Immature natural killer cell (primary cell): Measurements from ENCODE around the gene RNF220. TPM values are rescaled to one million over a fixed set of nuclear protein-coding genes. Genes with fewer than 3 reads are reported as not detected.

Experiments used
- DNase-seq, 3 donors: peaks; one replicate each; pipeline ENCODE4 v3.0.0; 2022; ENCODE audit warnings: mixed read lengths in 1 of 3
- H3K27ac Mint-ChIP-seq, 6 donors: one replicate each; pipeline ENCODE4 v1.8.0; 2020; ENCODE audit warnings: mixed read lengths in 6 of 6, mild to moderate bottlenecking in 5 of 6, inconsistent platforms in 4 of 6, moderate library complexity in 3 of 6
- H3K27me3 Mint-ChIP-seq, 3 donors: one replicate each; pipeline ENCODE4 v1.8.0; 2020 to 2021; ENCODE audit warnings: low read depth in 3 of 3, mild to moderate bottlenecking in 3 of 3, mixed read lengths in 3 of 3, moderate library complexity in 3 of 3, inconsistent platforms in 1 of 3
- H3K36me3 Mint-ChIP-seq, 3 donors: one replicate each; pipeline ENCODE4 v1.8.0; 2020; ENCODE audit warnings: mixed read lengths in 3 of 3, inconsistent platforms in 2 of 3, mild to moderate bottlenecking in 2 of 3
- H3K4me1 Mint-ChIP-seq, 2 donors: one replicate each; pipeline ENCODE4 v1.8.0; 2020; ENCODE audit warnings: inconsistent platforms in 2 of 2, mild to moderate bottlenecking in 2 of 2, mixed read lengths in 2 of 2, moderate library complexity in 1 of 2
- H3K4me3 Mint-ChIP-seq, 5 donors: one replicate each; pipeline ENCODE4 v1.8.0; 2020; ENCODE audit warnings: mild to moderate bottlenecking in 5 of 5, mixed read lengths in 5 of 5, inconsistent platforms in 3 of 5, moderate library complexity in 3 of 5
- H3K9me3 Mint-ChIP-seq, 6 donors: one replicate each; pipeline ENCODE4 v1.8.0; 2020; ENCODE audit warnings: mild to moderate bottlenecking in 6 of 6, mixed read lengths in 6 of 6, inconsistent platforms in 4 of 6, moderate library complexity in 3 of 6
- polyA plus RNA-seq, 3 donors: library from polyadenylated mRNA; unstranded; fragments of 300-500 nt; fragmentation: Illumina TruSeq; gene quantifications; one replicate each; pipeline ENCODE4 v1.2.3, GENCODE V29; 2021

The RNF220 gene
- polyA plus RNA-seq, 3 donors from 2014 or later, result 69.4 to 107 (median 83.2) TPM

DNA sequence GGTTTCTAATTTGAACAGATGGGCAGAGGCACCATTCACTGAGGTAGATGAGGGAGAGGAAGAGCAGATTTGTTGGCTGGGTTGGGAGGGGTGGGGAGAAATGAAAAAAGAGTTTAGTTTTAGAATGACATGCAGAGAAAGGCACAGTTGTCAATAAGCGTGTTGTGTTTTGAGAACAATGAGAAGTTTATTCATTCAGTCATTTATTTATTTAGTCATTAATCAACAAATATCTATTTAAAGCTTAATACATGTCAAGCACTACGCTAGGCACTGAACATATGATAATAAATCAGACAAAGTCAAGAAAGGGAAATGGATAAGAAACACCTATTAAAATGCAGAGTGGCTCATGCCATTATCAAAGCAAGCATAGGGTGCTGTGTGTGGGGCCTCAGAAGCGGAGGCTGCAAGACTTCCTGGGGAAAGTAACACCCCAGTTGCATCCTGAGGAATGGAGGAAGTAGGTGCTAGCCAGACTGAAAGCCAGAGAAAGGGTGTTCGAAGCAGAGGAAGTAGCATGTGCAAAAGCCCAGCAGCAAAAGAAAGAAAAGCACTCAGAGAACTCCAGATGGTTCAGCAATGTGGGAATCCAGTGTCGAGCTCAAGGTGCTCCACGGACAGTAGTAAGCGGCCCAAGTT lies 114.1 kb downstream of the RNF220 start:
- Mint-ChIP-seq H3K4me3 (peak overlapping the region in 4 of 5 donors; percentile 13 to 53 (median 21)), H3K9me3 (no peaks in the 10 kb centered on the region), H3K36me3 (no peaks in the 10 kb centered on the region), H3K4me1 (peaks cover 15 to 19% of the 10 kb centered on the region in 2 donors), H3K27ac (peak overlapping the region in 3 of 6 donors; percentile 38 to 65 (median 61)), H3K27me3 (peaks cover 2 to 8% (median 6%) of the 10 kb centered on the region in 3 donors)
- peak; percentile 3 to 10 (median 5) for DNase-seq

DNA sequence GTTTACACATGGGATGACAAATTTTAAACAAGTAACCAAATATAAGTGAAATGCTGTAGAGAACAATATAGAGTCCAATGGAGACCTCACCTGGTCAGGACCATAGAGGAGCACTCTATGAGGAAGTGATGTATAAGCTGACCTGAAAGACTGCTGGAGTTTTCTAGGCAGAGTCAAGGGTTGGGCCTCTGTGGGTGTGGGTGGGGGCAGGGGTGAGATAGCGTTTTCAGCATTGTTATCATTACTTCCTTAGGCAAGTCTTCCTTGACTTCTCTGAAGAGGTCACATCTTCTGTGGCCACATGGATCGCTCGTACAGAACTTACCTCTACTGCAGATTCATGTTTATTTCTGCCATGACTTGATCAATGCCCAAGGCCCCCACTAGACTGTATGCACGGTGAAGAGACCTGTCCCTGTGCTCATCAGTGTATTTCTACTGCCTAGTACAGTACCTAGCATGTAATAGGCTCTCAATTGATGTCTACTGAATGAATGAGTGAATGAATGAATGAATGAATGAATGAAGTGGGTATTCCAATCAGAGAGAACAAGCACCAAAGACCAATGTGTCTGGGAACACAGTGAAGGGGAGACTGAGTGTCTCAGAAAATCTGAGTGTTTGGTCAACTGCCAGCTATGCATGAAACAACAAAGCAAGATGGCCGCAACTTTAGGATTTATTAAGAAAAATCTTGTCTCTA lies 116.5 kb downstream of the RNF220 start:
- no peak overlapping the region for H3K4me3 Mint-ChIP-seq
- DNase-seq, result no peak
- peaks cover 0 to 8% (median 2%) of the 10 kb centered on the region in 3 donors for H3K27me3 Mint-ChIP-seq
- no peaks in the 10 kb centered on the region for H3K36me3 Mint-ChIP-seq
- H3K9me3 Mint-ChIP-seq, result no peaks in the 10 kb centered on the region
- H3K4me1 Mint-ChIP-seq, result peaks cover 15 to 19% of the 10 kb centered on the region in 2 donors
- no peak overlapping the region for H3K27ac Mint-ChIP-seq

DNA sequence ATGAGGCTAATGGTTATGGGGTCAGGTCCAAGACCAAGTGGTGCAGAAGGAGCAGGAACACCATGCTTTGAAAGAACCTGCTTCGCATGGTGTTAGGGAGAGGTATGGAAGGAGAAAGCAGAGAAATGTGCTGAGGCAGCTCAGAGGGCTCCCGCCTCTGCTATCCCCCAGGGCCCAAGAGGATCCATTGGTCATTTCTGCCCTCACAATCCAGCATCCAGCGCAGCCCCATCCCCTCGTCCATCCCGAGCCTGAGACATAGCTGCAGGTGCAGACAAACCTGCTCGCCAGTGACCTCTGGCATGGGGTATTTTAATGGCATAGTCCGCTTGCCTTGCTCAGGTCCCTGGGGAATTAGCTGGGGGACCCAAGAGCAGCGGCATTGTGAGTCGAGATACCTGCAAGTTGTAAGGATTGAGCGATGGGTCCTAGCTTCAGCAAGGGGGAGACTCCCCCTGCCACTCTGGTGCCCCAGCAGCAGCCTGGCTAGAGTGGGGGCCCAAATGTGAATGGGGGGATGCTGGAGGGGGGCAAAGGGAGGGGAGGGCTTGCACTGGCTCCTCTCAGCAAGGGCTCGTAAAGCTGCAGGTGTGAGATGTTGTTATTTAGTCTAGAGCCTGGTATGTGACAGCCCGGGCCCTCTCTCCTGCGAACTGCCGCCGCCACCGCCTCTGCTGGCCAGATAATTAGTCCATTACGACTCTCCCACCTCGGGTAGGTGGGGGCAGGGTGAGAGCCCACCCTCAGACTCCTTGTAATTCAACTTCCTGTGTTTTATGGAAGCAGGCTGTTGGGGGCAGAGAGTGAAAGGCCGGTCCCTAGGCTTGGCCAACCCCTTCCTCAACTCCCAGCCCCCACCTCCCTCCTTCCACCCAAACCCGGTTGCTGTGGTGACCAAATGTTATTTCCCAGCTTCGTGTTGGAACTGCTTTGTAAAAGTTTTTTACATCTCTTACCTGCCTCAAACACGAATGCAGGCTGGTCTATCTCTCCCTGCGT lies 118.8 kb downstream of the RNF220 start:
- Mint-ChIP-seq H3K27ac (no peak overlapping the region), H3K36me3 (no peaks in the 10 kb centered on the region), H3K27me3 (peaks cover 0 to 4% (median 2%) of the 10 kb centered on the region in 3 donors), H3K4me3 (no peak overlapping the region), H3K4me1 (peaks cover 11 to 14% of the 10 kb centered on the region in 2 donors), H3K9me3 (no peaks in the 10 kb centered on the region)
- DNase-seq, result no peak

DNA sequence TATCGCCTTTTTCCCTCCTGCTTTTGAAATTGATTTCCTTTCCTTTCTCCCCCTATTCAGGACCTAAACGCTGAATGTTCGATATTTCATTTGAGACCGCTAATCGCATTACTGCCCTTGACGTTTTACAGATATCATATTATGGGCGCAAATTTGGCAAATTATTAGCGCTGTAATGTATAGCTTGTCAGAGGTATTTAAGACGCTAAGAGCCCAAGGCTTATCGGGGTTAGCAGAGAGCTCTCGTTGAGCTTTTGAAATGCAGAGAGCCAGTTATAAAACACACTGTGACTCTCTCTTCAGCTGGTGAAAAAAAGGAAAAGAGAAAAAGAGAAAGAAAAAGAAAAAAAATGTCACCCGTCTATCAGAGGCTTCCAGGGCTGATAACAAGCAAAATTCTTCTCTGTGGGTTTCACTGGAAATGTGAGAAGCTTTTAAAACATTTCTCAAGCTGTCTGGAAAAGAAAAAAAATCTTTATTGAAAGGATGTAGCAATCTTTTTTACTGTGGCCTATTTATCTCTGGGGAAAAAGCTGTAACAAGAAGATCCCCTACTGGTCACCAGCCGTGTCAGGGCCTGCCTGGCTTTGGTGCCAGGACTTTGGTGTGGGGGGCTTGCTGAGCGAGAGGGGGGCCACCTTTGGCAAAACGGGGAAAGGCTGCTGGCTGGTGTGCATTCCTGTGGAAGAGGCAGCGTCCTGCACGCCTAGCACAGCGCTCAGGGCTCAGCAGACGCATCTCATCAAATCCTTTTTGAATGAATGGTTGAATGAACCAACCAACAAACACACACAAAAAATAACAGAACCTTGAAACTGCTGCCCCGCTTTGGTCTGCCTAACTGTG lies 119.8 kb downstream of the RNF220 start:
- H3K27ac Mint-ChIP-seq, result no peak overlapping the region
- H3K4me1 Mint-ChIP-seq, result peaks cover 1 to 4% of the 10 kb centered on the region in 2 donors
- no peaks in the 10 kb centered on the region for H3K9me3 Mint-ChIP-seq
- no peak overlapping the region for H3K4me3 Mint-ChIP-seq
- H3K36me3 Mint-ChIP-seq, result no peaks in the 10 kb centered on the region
- H3K27me3 Mint-ChIP-seq, result peaks cover 0 to 2% (median 1%) of the 10 kb centered on the region in 3 donors
- no peak for DNase-seq

DNA sequence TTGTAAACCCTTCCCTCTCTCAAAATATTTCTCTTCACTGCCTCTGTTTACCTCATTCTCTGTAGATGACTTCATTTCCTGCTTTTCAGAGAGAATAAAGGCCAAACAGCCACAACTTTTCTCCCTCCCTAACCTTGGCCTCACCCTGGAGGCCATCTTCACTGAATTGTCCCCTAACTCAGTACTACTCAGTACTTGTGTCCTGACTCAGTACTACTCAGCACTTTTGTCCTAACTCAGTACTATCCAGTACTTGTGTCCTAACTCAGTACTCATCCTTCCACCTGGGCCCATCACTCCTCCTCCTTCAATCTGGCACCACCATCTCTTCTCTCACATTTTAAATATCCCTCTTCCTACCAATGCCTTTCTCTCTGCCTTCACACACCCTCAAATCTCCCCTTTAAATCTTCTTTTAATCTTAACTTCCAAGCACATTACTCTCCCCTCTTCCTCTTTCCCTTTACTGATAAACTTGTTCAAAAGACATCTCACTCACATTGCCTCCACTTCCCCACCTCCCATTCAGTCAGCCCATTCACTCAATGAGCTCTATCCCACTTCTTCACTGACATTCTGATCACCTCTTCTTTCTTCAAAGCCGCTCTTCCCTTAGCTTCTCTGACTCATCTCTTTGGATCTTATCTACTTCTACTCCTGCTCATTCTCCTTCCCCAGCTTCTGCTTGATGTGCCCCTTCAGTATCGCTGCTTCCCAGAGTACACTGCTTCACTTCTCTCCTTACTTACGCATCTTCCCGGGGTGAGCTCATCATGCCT lies 121.4 kb downstream of the RNF220 start:
- H3K27ac Mint-ChIP-seq, result no peak overlapping the region
- no peaks in the 10 kb centered on the region for H3K9me3 Mint-ChIP-seq
- no peaks in the 10 kb centered on the region for H3K36me3 Mint-ChIP-seq
- H3K4me3 Mint-ChIP-seq, result no peak overlapping the region
- no peaks in the 10 kb centered on the region for H3K4me1 Mint-ChIP-seq
- no peak for DNase-seq
- peaks cover 0 to 2% (median 1%) of the 10 kb centered on the region in 3 donors for H3K27me3 Mint-ChIP-seq

DNA sequence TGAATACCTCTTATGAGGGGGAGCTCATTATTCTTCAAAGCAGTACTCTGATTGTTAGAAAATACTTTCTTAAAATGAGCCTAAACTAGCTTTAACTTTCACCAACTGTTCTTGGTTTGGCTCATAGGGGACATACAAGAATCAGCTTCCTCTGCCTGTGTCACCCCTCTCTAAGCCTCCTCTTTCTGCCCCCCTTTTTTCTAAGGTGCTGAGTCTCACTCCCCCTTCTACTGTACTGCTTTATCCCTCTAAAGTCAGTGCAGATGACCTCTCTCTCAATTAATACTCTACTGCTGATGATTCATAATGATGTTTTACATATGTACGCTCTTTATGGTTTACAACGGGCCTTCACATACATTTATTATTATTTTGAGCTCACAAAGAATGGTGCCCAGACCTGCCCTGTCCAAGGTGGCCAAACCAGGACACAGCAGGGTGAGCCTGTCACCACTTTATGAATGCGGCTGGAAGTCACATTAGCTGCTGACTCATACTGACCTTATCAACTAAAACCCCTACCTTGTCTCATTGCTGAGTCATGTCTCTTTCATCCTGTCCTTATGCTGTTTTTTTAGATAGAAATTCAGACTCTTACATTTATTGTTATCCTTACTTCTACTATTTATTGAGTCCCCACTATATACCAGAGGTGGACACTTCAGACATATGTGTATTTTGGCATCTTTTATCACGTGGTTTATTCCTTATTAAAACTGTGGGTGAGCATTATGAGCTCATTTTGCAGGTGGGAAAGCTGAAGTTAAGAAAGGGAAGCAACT lies 126.9 kb downstream of the RNF220 start:
- no peaks in the 10 kb centered on the region for H3K4me1 Mint-ChIP-seq
- H3K36me3 Mint-ChIP-seq, result no peaks in the 10 kb centered on the region
- H3K9me3 Mint-ChIP-seq, result no peaks in the 10 kb centered on the region
- H3K27ac Mint-ChIP-seq, result no peak overlapping the region
- no peak overlapping the region for H3K4me3 Mint-ChIP-seq
- peaks cover 1 to 3% (median 3%) of the 10 kb centered on the region in 3 donors for H3K27me3 Mint-ChIP-seq
- no peak for DNase-seq

DNA sequence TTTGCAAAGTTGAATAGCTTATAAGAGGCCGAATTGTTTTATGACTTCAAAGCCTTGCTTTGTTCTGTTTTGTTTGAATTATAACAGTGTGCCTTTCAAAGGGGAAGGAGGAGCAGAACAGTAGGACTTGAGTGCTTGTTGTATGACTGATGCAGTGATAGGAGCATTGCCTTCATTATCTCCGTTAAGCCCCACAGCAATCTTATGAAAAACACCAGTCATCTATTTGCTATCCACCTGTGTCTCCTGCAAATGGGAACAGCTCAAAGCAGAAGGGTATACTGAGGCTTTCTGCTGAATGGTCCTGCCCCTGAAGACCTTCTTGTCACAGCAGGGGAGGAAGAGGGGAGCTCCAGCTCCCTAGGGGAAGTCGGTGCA lies 127.5 kb downstream of the RNF220 start:
- Mint-ChIP-seq H3K9me3 (no peaks in the 10 kb centered on the region), H3K36me3 (no peaks in the 10 kb centered on the region), H3K27me3 (peaks cover 1 to 3% (median 3%) of the 10 kb centered on the region in 3 donors), H3K4me1 (no peaks in the 10 kb centered on the region), H3K4me3 (no peak overlapping the region), H3K27ac (no peak overlapping the region)
- DNase-seq, result no peak

DNA sequence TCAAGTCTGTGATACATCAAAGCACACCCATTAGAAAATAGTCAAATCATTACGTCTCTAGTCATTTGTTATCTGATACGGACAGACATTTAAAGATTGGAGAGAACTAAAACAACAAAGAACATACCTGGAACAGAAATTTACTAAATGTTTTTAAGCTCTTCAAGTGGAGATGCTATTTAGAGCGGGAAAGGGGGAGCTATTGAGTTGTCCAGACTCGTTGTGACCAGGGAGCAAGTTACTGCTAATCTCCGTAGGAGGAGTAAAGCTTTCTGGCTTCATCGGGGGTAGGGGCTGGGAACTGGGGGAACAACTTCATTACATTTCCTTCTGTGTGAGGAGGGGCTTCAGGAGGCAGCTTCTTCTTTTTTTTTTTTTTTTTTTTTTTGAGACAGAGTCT lies 129.7 kb downstream of the RNF220 start:
- Mint-ChIP-seq H3K4me1 (no peaks in the 10 kb centered on the region), H3K4me3 (no peak overlapping the region), H3K9me3 (no peaks in the 10 kb centered on the region), H3K27me3 (peaks cover 1 to 3% (median 3%) of the 10 kb centered on the region in 3 donors), H3K36me3 (no peaks in the 10 kb centered on the region), H3K27ac (no peak overlapping the region)
- DNase-seq, result no peak

DNA sequence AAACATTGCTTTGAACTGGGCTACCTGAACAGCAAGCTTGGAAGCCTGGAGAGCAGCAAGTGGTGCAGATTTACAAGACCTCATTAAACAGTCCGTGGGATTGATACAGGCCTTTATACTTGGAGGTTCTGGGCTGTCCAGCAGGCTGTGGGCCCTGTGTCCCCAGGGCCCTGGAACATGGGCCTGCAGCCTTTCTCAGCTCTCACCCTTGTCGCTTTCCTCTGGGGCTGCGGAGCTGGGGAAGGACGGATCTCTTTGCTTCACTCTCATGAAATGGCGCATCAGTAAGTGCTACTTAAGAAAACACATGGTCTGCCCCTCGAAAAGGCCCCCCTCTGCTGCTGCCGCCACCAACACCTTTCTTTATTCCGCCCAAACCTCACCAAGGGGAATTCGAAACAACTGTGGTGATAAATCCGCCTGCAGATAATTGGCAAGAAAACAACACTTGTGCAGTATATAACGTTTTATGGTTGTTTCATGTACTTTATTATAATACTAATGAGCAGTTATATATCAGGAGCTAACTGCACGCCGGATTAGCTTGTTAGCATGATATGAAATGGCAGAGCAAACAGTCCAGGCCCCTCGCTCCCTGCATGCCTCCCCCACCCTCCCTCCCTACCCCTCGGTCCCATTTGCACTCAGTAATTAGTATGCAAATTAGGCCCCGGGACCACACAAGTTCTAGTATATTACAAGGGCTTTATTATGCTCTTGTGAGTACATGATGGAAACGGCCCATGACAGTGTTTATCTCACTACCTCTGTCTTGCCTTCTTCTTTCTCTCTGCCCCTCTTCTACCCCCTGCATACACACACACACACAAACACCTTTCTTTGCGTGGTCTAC lies 131.5 kb downstream of the RNF220 start:
- peaks cover 1 to 3% (median 3%) of the 10 kb centered on the region in 3 donors for H3K27me3 Mint-ChIP-seq
- no peaks in the 10 kb centered on the region for H3K4me1 Mint-ChIP-seq
- no peak overlapping the region for H3K4me3 Mint-ChIP-seq
- no peak for DNase-seq
- H3K36me3 Mint-ChIP-seq, result no peaks in the 10 kb centered on the region
- H3K9me3 Mint-ChIP-seq, result no peaks in the 10 kb centered on the region
- no peak overlapping the region for H3K27ac Mint-ChIP-seq

DNA sequence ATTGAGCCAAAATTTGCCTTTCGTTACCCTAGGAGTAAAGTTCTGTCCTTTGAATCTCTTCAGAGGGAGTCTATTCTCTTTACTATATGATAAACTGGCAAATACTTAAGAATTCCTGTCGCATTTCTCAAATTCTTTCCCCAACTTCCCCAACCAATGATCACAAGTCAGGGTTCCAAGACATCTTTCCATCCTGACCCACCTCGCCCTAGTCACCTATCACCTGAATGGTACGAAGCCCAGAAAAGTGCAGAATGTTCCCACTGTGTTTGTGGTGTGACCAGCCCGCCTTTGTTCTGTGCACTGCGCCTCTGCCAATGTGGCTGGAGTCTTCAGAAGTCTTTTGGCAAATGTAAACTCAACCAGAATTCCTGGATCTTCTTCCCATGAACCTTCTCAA lies 132.5 kb downstream of the RNF220 start:
- peaks cover 0 to 3% (median 1%) of the 10 kb centered on the region in 3 donors for H3K27me3 Mint-ChIP-seq
- H3K36me3 Mint-ChIP-seq, result no peaks in the 10 kb centered on the region
- no peak for DNase-seq
- no peak overlapping the region for H3K27ac Mint-ChIP-seq
- H3K4me3 Mint-ChIP-seq, result no peak overlapping the region
- H3K4me1 Mint-ChIP-seq, result no peaks in the 10 kb centered on the region
- H3K9me3 Mint-ChIP-seq, result no peaks in the 10 kb centered on the region

DNA sequence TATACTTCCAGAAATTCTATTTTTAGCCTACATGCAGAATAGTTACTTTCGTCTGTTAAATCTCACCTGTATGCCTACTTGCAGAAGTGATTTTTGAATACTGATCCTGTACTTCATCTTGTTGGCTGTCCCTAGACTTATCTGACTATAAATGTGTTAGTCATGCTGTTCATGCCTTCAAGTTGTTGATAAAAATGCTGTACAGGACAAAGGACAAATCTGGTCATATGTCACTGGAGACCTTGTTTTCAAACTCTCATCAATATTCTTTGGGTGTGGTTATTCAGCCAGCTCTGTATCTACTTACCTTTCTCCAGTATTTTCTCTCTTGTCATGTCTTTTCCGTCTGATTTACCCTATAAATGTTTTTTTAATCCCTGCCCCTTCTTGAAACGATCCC lies 132.9 kb downstream of the RNF220 start:
- peaks cover 0 to 3% (median 1%) of the 10 kb centered on the region in 3 donors for H3K27me3 Mint-ChIP-seq
- H3K4me3 Mint-ChIP-seq, result no peak overlapping the region
- no peaks in the 10 kb centered on the region for H3K36me3 Mint-ChIP-seq
- no peak for DNase-seq
- H3K27ac Mint-ChIP-seq, result no peak overlapping the region
- no peaks in the 10 kb centered on the region for H3K9me3 Mint-ChIP-seq
- H3K4me1 Mint-ChIP-seq, result no peaks in the 10 kb centered on the region
